Natural killer cell (primary cell): ENCODE results near the gene SYCE3. TPM values are rescaled to one million over a fixed set of nuclear protein-coding genes. Genes with fewer than 3 reads are reported as not detected.

ENCODE experiments used
- ATAC-seq, 3 donors: fragments of 150-1000 bp in 2 of 3; fragments of 200-7000 bp in 1 of 3; cut with Tn5 transposase; 1 replicate in 1 of 3; 2 replicates in 2 of 3; pipeline ENCODE4 v1.10.0; 2021; ENCODE audit warnings: mild to moderate bottlenecking in 2 of 3, moderate library complexity in 2 of 3
- DNase-seq, 2 donors: peaks; one replicate each; pipeline versions ENCODE4 v3.0.0 to v3.0.0-alpha.2; 2013 to 2021; ENCODE audit warnings: mixed read lengths in 1 of 2
- H3K27ac ChIP-seq: one replicate; pipeline ENCODE4 v1.5.1; 2013; ENCODE audit warnings: mild to moderate bottlenecking, low read length
- H3K27me3 ChIP-seq: one replicate; pipeline ENCODE4 v1.6.1; 2013; ENCODE audit warnings: low read length; ENCODE audit not compliant: control insufficient read depth, insufficient read depth
- H3K36me3 ChIP-seq: one replicate; pipeline ENCODE4 v1.6.1; 2013; ENCODE audit warnings: low read length; ENCODE audit not compliant: control insufficient read depth, insufficient read depth
- H3K4me1 ChIP-seq: one replicate; pipeline ENCODE4 v1.6.1; 2013; ENCODE audit warnings: low read length; ENCODE audit not compliant: control insufficient read depth, insufficient read depth
- H3K4me3 ChIP-seq: one replicate; pipeline ENCODE4 v1.5.1; 2013; ENCODE audit warnings: low read length
- H3K9me3 ChIP-seq: one replicate; pipeline ENCODE4 v1.6.1; 2013; ENCODE audit warnings: low read length; ENCODE audit not compliant: control insufficient read depth, insufficient read depth
- H3K27ac Mint-ChIP-seq, 2 donors: one replicate each; pipeline ENCODE4 v1.8.0; 2022; ENCODE audit warnings: mild to moderate bottlenecking in 2 of 2, mixed read lengths in 2 of 2, moderate library complexity in 1 of 2
- H3K27me3 Mint-ChIP-seq, 2 donors: one replicate each; pipeline ENCODE4 v1.8.0; 2022; ENCODE audit warnings: low read depth in 2 of 2, mixed read lengths in 2 of 2
- H3K36me3 Mint-ChIP-seq: one replicate; pipeline ENCODE4 v1.8.0; 2022; ENCODE audit warnings: mixed read lengths
- H3K4me1 Mint-ChIP-seq, 2 donors: one replicate each; pipeline ENCODE4 v1.8.0; 2022; ENCODE audit warnings: mixed read lengths in 2 of 2
- H3K4me3 Mint-ChIP-seq: one replicate; pipeline ENCODE4 v1.8.0; 2022; ENCODE audit warnings: mild to moderate bottlenecking, moderate library complexity, mixed read lengths
- H3K9me3 Mint-ChIP-seq, 2 donors: one replicate each; pipeline ENCODE4 v1.8.0; 2022; ENCODE audit warnings: mixed read lengths in 2 of 2
- CTCF ChIP-seq: fragments of 200-600 bp; IDR thresholded peaks from one replicate; pipeline ENCODE4 v1.8.0; 2022; ENCODE audit warnings: antibody characterized with exemption
- WGBS: methylation state at CpG from one replicate; pipeline ENCODE4 v1.1.7; 2013; ENCODE audit warnings: missing lambda C conversion rate; ENCODE audit not compliant: insufficient coverage; 5-methylcytosine and 5-hydroxymethylcytosine counted together
- intact Hi-C: fragments of 100-400 bp; cut with micrococcal nuclease; formaldehyde crosslinking; loops from one replicate; pipeline ENCODE4 v1.14.2; 2022
- total RNA-seq, 4 donors: library from RNA; stranded (reverse); fragments of 120-200 nt in 1 of 4; gene quantifications; one replicate each; pipeline versions ENCODE4 v1.2.3 to v1.2.4, GENCODE V29; 2013 to 2022

Gene SYCE3
- total RNA-seq, 3 donors from 2014 or later (not counting 1 experiment from before 2014, with no cell fraction given), result not detected

- Histone ChIP-seq H3K4me3 (no peak overlapping the region), H3K4me1 (peaks cover 21% of the 10 kb centered on the region), H3K9me3 (no peaks in the 10 kb centered on the region), H3K36me3 (peaks cover 12% of the 10 kb centered on the region), H3K27me3 (no peaks in the 10 kb centered on the region), H3K27ac (no peak overlapping the region)
- Mint-ChIP-seq H3K4me3 (no peak overlapping the region), H3K27me3 (no peaks in the 10 kb centered on the region), H3K36me3 (no peaks in the 10 kb centered on the region), H3K4me1 (peaks cover 0 to 8% of the 10 kb centered on the region in 2 donors), H3K9me3 (no peaks in the 10 kb centered on the region), H3K27ac (no peak overlapping the region)
- DNase-seq, result no peak
- no peak for ATAC-seq
- no peak for TF ChIP-seq CTCF
- intact Hi-C loops, result no loop called here
- 96% methylated on average over 11 of the region's 11 CpGs for WGBS
These were observed 11.7 kb upstream of the SYCE3 start for GRCh38 chr22:50574383-50574755.

- H3K4me1 Mint-ChIP-seq, result peaks cover 0 to 8% of the 10 kb centered on the region in 2 donors
- intact Hi-C loops, result no loop called here
- ATAC-seq (no peak), DNase-seq (no peak)
- H3K4me3 Mint-ChIP-seq, result no peak overlapping the region
- H3K27me3 Mint-ChIP-seq, result no peaks in the 10 kb centered on the region
- 93% methylated on average over 26 of the region's 26 CpGs for WGBS
- no peaks in the 10 kb centered on the region for H3K36me3 Mint-ChIP-seq
- no peaks in the 10 kb centered on the region for H3K9me3 ChIP-seq
- no peak for TF ChIP-seq CTCF
- no peak overlapping the region for H3K27ac ChIP-seq
- H3K27me3 ChIP-seq, result no peaks in the 10 kb centered on the region
- H3K9me3 Mint-ChIP-seq, result no peaks in the 10 kb centered on the region
- no peak overlapping the region for H3K27ac Mint-ChIP-seq
- no peak overlapping the region for H3K4me3 ChIP-seq
- H3K4me1 ChIP-seq, result peaks cover 17% of the 10 kb centered on the region
- H3K36me3 ChIP-seq, result peaks cover 13% of the 10 kb centered on the region
These were observed 11.0 kb upstream of the SYCE3 start for GRCh38 chr22:50573491-50574382.

GRCh38 chr22:50572965-50573364 lies 10.2 kb upstream of the SYCE3 start:
- Histone ChIP-seq H3K27me3 (no peaks in the 10 kb centered on the region), H3K36me3 (peaks cover 16% of the 10 kb centered on the region)

More at GRCh38 chr22:50572965-50573364, 10.2 kb upstream of the SYCE3 start:
- DNase-seq (no peak), ATAC-seq (no peak)
- intact Hi-C loops, result no loop called here
- Histone ChIP-seq H3K27ac (no peak overlapping the region), H3K4me1 (peaks cover 9% of the 10 kb centered on the region), H3K9me3 (no peaks in the 10 kb centered on the region), H3K4me3 (no peak overlapping the region)
- peaks cover 0 to 8% of the 10 kb centered on the region in 2 donors for H3K4me1 Mint-ChIP-seq
- H3K27ac Mint-ChIP-seq, result no peak overlapping the region
- TF ChIP-seq CTCF, result no peak
- no peaks in the 10 kb centered on the region for H3K9me3 Mint-ChIP-seq
- over 99% methylated on average over 11 of the region's 11 CpGs for WGBS
- no peaks in the 10 kb centered on the region for H3K36me3 Mint-ChIP-seq
- no peak overlapping the region for H3K4me3 Mint-ChIP-seq
- no peaks in the 10 kb centered on the region for H3K27me3 Mint-ChIP-seq
